ENCODE results near the gene CHRM4. TPM values are rescaled to one million over a fixed set of nuclear protein-coding genes. Genes with fewer than 3 reads are reported as not detected.

The CHRM4 gene
- total RNA-seq, 1 donor from 2014 or later, result 0.27 TPM

GRCh38 chr11:46387456-46387855, 4.1 kb downstream of the CHRM4 start:
- H3K9me3 ChIP-seq (ENCODE audit: insufficient read depth, low read depth, low read length), result no peaks in the 10 kb centered on the region
- Mint-ChIP-seq H3K27ac (ENCODE audit: unreplicated experiment) (peak overlapping the region; percentile 26), H3K9me3 (ENCODE audit: unreplicated experiment) (no peaks in the 10 kb centered on the region), H3K27me3 (ENCODE audit: low read depth, unreplicated experiment) (peaks cover 34% of the 10 kb centered on the region), H3K36me3 (ENCODE audit: low read depth, unreplicated experiment) (no peaks in the 10 kb centered on the region), H3K4me1 (ENCODE audit: low read depth, unreplicated experiment) (no peaks in the 10 kb centered on the region), H3K4me3 (ENCODE audit: unreplicated experiment) (no peak overlapping the region)
- H3K36me3 ChIP-seq (ENCODE audit: insufficient read depth, low read length), result no peaks in the 10 kb centered on the region
- H3K4me2 ChIP-seq (ENCODE audit: low read length), result no peak overlapping the region
- TF ChIP-seq CTCF (IDR thresholded peaks at IDR 0.05; ENCODE audit: insufficient read depth, low read depth, low read length), result no peak
- no peak for TF ChIP-seq EZH2 (IDR thresholded peaks at IDR 0.05; ENCODE audit: insufficient read depth, low read length)
- peaks cover 32% of the 10 kb centered on the region for H4K20me1 ChIP-seq (ENCODE audit: insufficient read depth, low read length)
- FAIRE-seq (no peak), DNase-seq (ENCODE audit: low read depth) (no peak)
- peaks cover 7% of the 10 kb centered on the region for H3K79me2 ChIP-seq (ENCODE audit: insufficient read depth, low read length)
- H3K9ac ChIP-seq (ENCODE audit: low read length), result no peak overlapping the region
- H3K4me1 ChIP-seq (ENCODE audit: insufficient read depth, low read length), result peaks cover 15% of the 10 kb centered on the region
- H2AFZ ChIP-seq (ENCODE audit: low read depth, low read length), result no peak overlapping the region
- H3K27me3 ChIP-seq (ENCODE audit: insufficient read depth, low read length), result peaks cover 27% of the 10 kb centered on the region
- H3K4me3 ChIP-seq (ENCODE audit: insufficient read depth, low read depth, low read length), result no peak overlapping the region
- no peak overlapping the region for H3K27ac ChIP-seq (ENCODE audit: low read depth, low read length)

- H3K27me3 Mint-ChIP-seq (ENCODE audit: low read depth, unreplicated experiment), result peaks cover 34% of the 10 kb centered on the region
- Histone ChIP-seq H3K79me2 (ENCODE audit: insufficient read depth, low read length) (peaks cover 14% of the 10 kb centered on the region), H2AFZ (ENCODE audit: low read depth, low read length) (no peak overlapping the region), H3K27ac (ENCODE audit: low read depth, low read length) (no peak overlapping the region), H3K36me3 (ENCODE audit: insufficient read depth, low read length) (no peaks in the 10 kb centered on the region), H3K9me3 (ENCODE audit: insufficient read depth, low read depth, low read length) (no peaks in the 10 kb centered on the region), H3K4me2 (ENCODE audit: low read length) (no peak overlapping the region), H3K4me3 (ENCODE audit: insufficient read depth, low read depth, low read length) (no peak overlapping the region), H3K27me3 (ENCODE audit: insufficient read depth, low read length) (peaks cover 27% of the 10 kb centered on the region), H4K20me1 (ENCODE audit: insufficient read depth, low read length) (peaks cover 32% of the 10 kb centered on the region), H3K4me1 (ENCODE audit: insufficient read depth, low read length) (peaks cover 21% of the 10 kb centered on the region), H3K9ac (ENCODE audit: low read length) (no peak overlapping the region)
- H3K4me3 Mint-ChIP-seq (ENCODE audit: unreplicated experiment), result no peak overlapping the region
- H3K36me3 Mint-ChIP-seq (ENCODE audit: low read depth, unreplicated experiment), result no peaks in the 10 kb centered on the region
- DNase-seq (ENCODE audit: low read depth) (no peak), FAIRE-seq (no peak)
- peak overlapping the region; percentile 29 for H3K27ac Mint-ChIP-seq (ENCODE audit: unreplicated experiment)
- no peaks in the 10 kb centered on the region for H3K4me1 Mint-ChIP-seq (ENCODE audit: low read depth, unreplicated experiment)
- no peak for TF ChIP-seq CTCF (IDR thresholded peaks at IDR 0.05; ENCODE audit: insufficient read depth, low read depth, low read length)
- no peak for TF ChIP-seq EZH2 (IDR thresholded peaks at IDR 0.05; ENCODE audit: insufficient read depth, low read length)
- H3K9me3 Mint-ChIP-seq (ENCODE audit: unreplicated experiment), result no peaks in the 10 kb centered on the region
Measured at GRCh38 chr11:46386674-46387073, 4.9 kb downstream of the CHRM4 start.

GRCh38 chr11:46386005-46386578, 5.5 kb downstream of the CHRM4 start:
- DNase-seq (ENCODE audit: low read depth) (no peak), FAIRE-seq (no peak)
- Mint-ChIP-seq H3K36me3 (ENCODE audit: low read depth, unreplicated experiment) (no peaks in the 10 kb centered on the region), H3K4me1 (ENCODE audit: low read depth, unreplicated experiment) (no peaks in the 10 kb centered on the region), H3K27ac (ENCODE audit: unreplicated experiment) (peak overlapping the region; percentile 29), H3K27me3 (ENCODE audit: low read depth, unreplicated experiment) (peaks cover 34% of the 10 kb centered on the region), H3K9me3 (ENCODE audit: unreplicated experiment) (no peaks in the 10 kb centered on the region), H3K4me3 (ENCODE audit: unreplicated experiment) (peak overlapping the region; percentile 60)
- no peaks in the 10 kb centered on the region for H3K36me3 ChIP-seq (ENCODE audit: insufficient read depth, low read length)
- peaks cover 27% of the 10 kb centered on the region for H3K27me3 ChIP-seq (ENCODE audit: insufficient read depth, low read length)
- no peak overlapping the region for H3K27ac ChIP-seq (ENCODE audit: low read depth, low read length)
- no peaks in the 10 kb centered on the region for H3K9me3 ChIP-seq (ENCODE audit: insufficient read depth, low read depth, low read length)
- H3K79me2 ChIP-seq (ENCODE audit: insufficient read depth, low read length), result peaks cover 14% of the 10 kb centered on the region
- H3K4me1 ChIP-seq (ENCODE audit: insufficient read depth, low read length), result peaks cover 21% of the 10 kb centered on the region
- no peak overlapping the region for H3K4me2 ChIP-seq (ENCODE audit: low read length)
- no peak for TF ChIP-seq CTCF (IDR thresholded peaks at IDR 0.05; ENCODE audit: insufficient read depth, low read depth, low read length)
- no peak for TF ChIP-seq EZH2 (IDR thresholded peaks at IDR 0.05; ENCODE audit: insufficient read depth, low read length)
- no peak overlapping the region for H2AFZ ChIP-seq (ENCODE audit: low read depth, low read length)
- peaks cover 32% of the 10 kb centered on the region for H4K20me1 ChIP-seq (ENCODE audit: insufficient read depth, low read length)
- H3K9ac ChIP-seq (ENCODE audit: low read length), result no peak overlapping the region
- H3K4me3 ChIP-seq (ENCODE audit: insufficient read depth, low read depth, low read length), result no peak overlapping the region
